ENCODE measurements around the gene BHLHE23.

BHLHE23 gene

DNA sequence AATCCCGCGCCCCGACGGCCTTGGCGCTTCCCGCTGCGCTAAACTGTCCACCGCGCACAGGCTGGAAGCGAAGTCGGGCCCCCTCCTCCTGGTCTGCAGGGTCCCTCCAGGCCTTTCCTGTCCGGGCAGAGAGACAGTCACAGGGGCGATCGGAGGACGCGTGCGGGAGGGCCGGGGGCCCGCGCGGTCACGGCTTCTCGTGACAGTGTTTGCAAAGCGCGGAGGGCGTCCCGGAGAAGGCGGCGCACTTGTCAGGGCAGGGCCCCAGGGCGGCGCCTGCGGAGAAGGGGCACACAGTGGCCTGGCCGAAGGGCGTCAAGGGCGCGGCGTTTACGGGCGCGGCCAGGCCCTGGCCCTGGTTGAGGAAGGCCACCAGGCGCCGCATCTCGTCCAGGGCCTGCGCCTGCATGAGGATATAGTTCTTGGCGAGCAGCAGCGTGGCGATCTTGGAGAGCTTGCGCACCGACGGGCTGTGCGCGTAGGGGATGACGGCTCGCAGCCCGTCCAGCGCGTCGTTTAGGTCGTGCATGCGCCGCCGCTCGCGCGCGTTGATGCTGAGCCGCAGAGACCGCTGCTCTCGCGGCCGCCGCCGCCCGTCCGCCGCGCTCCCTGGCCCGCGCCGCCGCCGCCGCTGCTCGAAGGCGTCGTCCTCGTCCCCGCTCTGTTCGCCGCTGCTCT is 763 bp downstream of the BHLHE23 start:
- ATAC-seq = no peak
- no peak for TF ChIP-seq ZNF8 (CRISPR knock-in tag; IDR thresholded peaks at IDR 0.05)
- no peak for TF ChIP-seq TOX (CRISPR knock-in tag; IDR thresholded peaks at IDR 0.05; ENCODE audit: borderline replicate concordance)
- TF ChIP-seq, protein P1, sequence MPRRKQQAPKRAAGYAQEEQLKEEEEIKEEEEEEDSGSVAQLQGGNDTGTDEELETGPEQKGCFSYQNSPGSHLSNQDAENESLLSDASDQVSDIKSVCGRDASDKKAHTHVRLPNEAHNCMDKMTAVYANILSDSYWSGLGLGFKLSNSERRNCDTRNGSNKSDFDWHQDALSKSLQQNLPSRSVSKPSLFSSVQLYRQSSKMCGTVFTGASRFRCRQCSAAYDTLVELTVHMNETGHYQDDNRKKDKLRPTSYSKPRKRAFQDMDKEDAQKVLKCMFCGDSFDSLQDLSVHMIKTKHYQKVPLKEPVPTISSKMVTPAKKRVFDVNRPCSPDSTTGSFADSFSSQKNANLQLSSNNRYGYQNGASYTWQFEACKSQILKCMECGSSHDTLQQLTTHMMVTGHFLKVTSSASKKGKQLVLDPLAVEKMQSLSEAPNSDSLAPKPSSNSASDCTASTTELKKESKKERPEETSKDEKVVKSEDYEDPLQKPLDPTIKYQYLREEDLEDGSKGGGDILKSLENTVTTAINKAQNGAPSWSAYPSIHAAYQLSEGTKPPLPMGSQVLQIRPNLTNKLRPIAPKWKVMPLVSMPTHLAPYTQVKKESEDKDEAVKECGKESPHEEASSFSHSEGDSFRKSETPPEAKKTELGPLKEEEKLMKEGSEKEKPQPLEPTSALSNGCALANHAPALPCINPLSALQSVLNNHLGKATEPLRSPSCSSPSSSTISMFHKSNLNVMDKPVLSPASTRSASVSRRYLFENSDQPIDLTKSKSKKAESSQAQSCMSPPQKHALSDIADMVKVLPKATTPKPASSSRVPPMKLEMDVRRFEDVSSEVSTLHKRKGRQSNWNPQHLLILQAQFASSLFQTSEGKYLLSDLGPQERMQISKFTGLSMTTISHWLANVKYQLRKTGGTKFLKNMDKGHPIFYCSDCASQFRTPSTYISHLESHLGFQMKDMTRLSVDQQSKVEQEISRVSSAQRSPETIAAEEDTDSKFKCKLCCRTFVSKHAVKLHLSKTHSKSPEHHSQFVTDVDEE (CRISPR knock-in tag; IDR thresholded peaks at IDR 0.05) = no peak
- TF ChIP-seq ZFP30 (CRISPR knock-in tag; IDR thresholded peaks at IDR 0.05) = no peak
- no peak for TF ChIP-seq ESRRG (CRISPR knock-in tag; IDR thresholded peaks at IDR 0.05)
- TF ChIP-seq, protein P2, sequence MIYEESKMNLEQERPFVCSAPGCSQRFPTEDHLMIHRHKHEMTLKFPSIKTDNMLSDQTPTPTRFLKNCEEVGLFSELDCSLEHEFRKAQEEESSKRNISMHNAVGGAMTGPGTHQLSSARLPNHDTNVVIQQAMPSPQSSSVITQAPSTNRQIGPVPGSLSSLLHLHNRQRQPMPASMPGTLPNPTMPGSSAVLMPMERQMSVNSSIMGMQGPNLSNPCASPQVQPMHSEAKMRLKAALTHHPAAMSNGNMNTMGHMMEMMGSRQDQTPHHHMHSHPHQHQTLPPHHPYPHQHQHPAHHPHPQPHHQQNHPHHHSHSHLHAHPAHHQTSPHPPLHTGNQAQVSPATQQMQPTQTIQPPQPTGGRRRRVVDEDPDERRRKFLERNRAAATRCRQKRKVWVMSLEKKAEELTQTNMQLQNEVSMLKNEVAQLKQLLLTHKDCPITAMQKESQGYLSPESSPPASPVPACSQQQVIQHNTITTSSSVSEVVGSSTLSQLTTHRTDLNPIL (CRISPR knock-in tag; IDR thresholded peaks at IDR 0.05; ENCODE audit: low read depth) = no peak
- TF ChIP-seq ZC3H10 (CRISPR knock-in tag; IDR thresholded peaks at IDR 0.05) = no peak
- TF ChIP-seq GLIS3 (CRISPR knock-in tag; IDR thresholded peaks at IDR 0.05) = no peak
- TF ChIP-seq ZFP3 (CRISPR knock-in tag; IDR thresholded peaks at IDR 0.05) = no peak
- TF ChIP-seq, protein P3, sequence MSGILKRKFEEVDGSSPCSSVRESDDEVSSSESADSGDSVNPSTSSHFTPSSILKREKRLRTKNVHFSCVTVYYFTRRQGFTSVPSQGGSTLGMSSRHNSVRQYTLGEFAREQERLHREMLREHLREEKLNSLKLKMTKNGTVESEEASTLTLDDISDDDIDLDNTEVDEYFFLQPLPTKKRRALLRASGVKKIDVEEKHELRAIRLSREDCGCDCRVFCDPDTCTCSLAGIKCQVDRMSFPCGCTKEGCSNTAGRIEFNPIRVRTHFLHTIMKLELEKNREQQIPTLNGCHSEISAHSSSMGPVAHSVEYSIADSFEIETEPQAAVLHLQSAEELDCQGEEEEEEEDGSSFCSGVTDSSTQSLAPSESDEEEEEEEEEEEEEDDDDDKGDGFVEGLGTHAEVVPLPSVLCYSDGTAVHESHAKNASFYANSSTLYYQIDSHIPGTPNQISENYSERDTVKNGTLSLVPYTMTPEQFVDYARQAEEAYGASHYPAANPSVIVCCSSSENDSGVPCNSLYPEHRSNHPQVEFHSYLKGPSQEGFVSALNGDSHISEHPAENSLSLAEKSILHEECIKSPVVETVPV (CRISPR knock-in tag; IDR thresholded peaks at IDR 0.05) = no peak
- TF ChIP-seq ISL1 (CRISPR knock-in tag; IDR thresholded peaks at IDR 0.05) = no peak
- TF ChIP-seq BACH2 (CRISPR knock-in tag; IDR thresholded peaks at IDR 0.05; ENCODE audit: borderline replicate concordance) = no peak
- TF ChIP-seq PPARA (CRISPR knock-in tag; IDR thresholded peaks at IDR 0.05; ENCODE audit: borderline replicate concordance) = no peak
- no peak for TF ChIP-seq CSDC2 (CRISPR knock-in tag; IDR thresholded peaks at IDR 0.05)
- TF ChIP-seq, protein P4, sequence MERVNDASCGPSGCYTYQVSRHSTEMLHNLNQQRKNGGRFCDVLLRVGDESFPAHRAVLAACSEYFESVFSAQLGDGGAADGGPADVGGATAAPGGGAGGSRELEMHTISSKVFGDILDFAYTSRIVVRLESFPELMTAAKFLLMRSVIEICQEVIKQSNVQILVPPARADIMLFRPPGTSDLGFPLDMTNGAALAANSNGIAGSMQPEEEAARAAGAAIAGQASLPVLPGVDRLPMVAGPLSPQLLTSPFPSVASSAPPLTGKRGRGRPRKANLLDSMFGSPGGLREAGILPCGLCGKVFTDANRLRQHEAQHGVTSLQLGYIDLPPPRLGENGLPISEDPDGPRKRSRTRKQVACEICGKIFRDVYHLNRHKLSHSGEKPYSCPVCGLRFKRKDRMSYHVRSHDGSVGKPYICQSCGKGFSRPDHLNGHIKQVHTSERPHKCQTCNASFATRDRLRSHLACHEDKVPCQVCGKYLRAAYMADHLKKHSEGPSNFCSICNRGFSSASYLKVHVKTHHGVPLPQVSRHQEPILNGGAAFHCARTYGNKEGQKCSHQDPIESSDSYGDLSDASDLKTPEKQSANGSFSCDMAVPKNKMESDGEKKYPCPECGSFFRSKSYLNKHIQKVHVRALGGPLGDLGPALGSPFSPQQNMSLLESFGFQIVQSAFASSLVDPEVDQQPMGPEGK (CRISPR knock-in tag; IDR thresholded peaks at IDR 0.05; ENCODE audit: borderline replicate concordance) = no peak
- TF ChIP-seq RARB (CRISPR knock-in tag; IDR thresholded peaks at IDR 0.05) = no peak
- no peak for TF ChIP-seq ZNF70 (CRISPR knock-in tag; IDR thresholded peaks at IDR 0.05)

DNA sequence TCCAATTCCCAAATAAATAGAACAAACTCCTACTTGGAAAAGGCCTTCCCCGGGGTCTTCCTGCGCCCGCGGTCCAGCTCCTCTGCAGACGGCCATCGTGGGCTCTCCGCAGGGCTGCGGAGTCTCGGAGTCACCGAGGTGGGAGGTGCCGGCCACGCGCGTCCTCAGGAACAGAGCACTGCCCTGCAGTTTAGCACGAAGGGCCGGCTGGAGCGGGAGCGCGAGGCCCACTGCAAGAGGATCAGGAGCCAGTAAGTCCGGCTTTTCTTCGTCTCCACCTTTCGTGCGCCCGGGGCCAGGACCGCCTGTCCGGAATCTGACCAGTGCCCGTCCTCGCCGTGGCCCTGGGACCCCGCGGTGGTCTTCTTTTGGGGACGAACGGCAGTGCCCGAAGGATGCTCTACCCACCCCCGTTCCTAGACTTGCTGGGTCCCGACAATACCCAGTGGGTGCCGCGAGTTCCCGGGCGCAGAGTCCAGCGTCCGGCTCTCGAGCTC is 1.4 kb downstream of the BHLHE23 start:
- ATAC-seq = no peak
- no peak for TF ChIP-seq OSR1 (CRISPR knock-in tag; IDR thresholded peaks at IDR 0.05)
- no peak for TF ChIP-seq ARNTL (CRISPR knock-in tag; IDR thresholded peaks at IDR 0.05; ENCODE audit: borderline replicate concordance, low read depth)
- TF ChIP-seq, protein P1 (CRISPR knock-in tag; IDR thresholded peaks at IDR 0.05) = no peak
- TF ChIP-seq, protein P2 (CRISPR knock-in tag; IDR thresholded peaks at IDR 0.05; ENCODE audit: low read depth) = no peak
- no peak for TF ChIP-seq ESRRG (CRISPR knock-in tag; IDR thresholded peaks at IDR 0.05)
- no peak for TF ChIP-seq ZC3H10 (CRISPR knock-in tag; IDR thresholded peaks at IDR 0.05)
- TF ChIP-seq CSDC2 (CRISPR knock-in tag; IDR thresholded peaks at IDR 0.05) = no peak
- TF ChIP-seq ZFP30 (CRISPR knock-in tag; IDR thresholded peaks at IDR 0.05) = no peak
